GM20431 (cell line): ENCODE measurements around the gene ROR1.
"Not testable (repeated sequence)": the region's sequence is repeated elsewhere in the genome, so short reads cannot be mapped to it uniquely, and the experiment has no call there.

Experiments used
- in situ Hi-C: fragments of 300-500 bp; cut with MseI, MboI; formaldehyde crosslinking; loops from one replicate; pipeline ENCODE4 v1.15.0; 2020; ENCODE audit warnings: low sequenced_read_pairs; ENCODE audit not compliant: unreplicated experiment

The ROR1 gene

GRCh38 chr1:63789856-63790605 lies 16.2 kb downstream of the ROR1 start:
- in situ Hi-C loops = no loop called here

- in situ Hi-C loops = no loop called here
Observed at GRCh38 chr1:63790989-63791388, 17.2 kb downstream of the ROR1 start.

- in situ Hi-C loops = no loop called here
Observed at GRCh38 chr1:63792152-63792551, 18.3 kb downstream of the ROR1 start.

DNA sequence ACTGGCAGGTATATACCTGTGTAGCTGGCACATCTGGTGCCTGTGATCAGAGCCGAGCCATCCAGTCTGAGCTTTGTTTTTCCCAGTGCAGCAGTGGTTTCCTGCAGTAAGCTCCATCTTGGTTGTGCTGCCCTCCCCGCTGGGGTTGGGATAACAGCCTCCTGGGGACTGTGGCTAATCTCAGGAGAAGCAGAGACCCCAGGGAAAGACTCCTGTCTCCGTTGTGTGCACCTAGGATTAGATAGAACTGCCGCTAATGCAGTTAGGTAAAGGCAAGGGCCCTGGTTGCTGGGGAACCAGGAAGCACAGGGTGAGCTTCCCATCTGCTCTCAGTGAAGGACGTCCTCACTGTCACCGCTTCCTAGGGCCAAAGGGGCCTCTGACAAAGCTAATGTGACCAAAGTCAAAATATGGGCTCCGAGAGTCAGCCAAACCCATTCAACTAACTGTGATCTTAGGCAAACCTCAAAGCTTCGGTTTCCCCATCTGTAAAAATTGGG lies 20.0 kb downstream of the ROR1 start:
- in situ Hi-C loops = no loop called here

GRCh38 chr1:63794354-63794753 lies 20.5 kb downstream of the ROR1 start:
- in situ Hi-C loops = no loop called here

- in situ Hi-C loops = no loop called here
Observed at GRCh38 chr1:63794939-63795378, 21.1 kb downstream of the ROR1 start.

GRCh38 chr1:63795455-63795854 lies 21.6 kb downstream of the ROR1 start:
- in situ Hi-C loops = no loop called here

- in situ Hi-C loops = no loop called here
Observed at GRCh38 chr1:63797056-63797726, 23.4 kb downstream of the ROR1 start.

- in situ Hi-C loops = no loop called here
Observed at GRCh38 chr1:63798284-63798683, 24.5 kb downstream of the ROR1 start.

GRCh38 chr1:63799307-63799706 lies 25.5 kb downstream of the ROR1 start:
- in situ Hi-C loops = no loop called here

DNA sequence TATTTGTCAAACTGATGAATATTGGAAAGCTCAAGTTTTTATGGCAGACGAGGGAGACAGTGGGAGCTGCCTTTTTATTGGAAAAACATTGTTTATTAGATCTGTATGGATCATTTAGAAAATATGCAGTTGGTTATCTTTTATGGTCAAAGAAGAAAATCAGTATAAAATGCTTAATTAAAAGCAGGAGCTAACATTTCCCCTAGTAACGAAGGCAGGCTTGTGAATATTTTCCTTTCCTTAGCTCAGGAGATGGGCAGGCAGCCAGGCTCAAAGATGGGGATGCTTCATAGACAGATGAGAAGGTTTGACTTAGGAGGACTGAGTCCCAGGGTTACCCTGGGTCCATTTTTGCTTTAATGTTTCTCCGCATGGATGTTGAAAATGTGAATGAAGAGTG lies 26.0 kb downstream of the ROR1 start:
- in situ Hi-C loops = no loop called here

DNA sequence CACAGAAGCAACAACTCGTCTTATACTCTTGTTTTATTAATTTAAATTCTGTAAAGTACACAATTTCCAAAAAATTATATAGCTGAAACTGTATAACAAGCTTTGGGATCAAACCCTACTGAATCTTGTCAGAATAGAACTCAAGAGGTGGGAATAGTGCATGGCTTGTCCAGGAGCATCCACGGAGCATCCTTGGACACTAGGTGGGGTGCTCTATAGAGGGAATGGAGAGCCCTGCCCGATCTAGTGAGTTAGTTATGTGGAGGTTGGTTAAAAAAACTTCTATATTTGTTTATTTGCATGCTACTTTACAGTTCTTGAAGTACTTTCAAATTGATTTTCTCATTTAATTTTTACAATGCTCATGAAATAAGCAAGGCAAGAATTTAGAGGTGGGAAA lies 28.3 kb downstream of the ROR1 start:
- in situ Hi-C loops = no loop called here

GRCh38 chr1:63804829-63805484 lies 31.1 kb downstream of the ROR1 start:
- in situ Hi-C loops = no loop called here

GRCh38 chr1:63807046-63807445 lies 33.2 kb downstream of the ROR1 start:
- in situ Hi-C loops = no loop called here

DNA sequence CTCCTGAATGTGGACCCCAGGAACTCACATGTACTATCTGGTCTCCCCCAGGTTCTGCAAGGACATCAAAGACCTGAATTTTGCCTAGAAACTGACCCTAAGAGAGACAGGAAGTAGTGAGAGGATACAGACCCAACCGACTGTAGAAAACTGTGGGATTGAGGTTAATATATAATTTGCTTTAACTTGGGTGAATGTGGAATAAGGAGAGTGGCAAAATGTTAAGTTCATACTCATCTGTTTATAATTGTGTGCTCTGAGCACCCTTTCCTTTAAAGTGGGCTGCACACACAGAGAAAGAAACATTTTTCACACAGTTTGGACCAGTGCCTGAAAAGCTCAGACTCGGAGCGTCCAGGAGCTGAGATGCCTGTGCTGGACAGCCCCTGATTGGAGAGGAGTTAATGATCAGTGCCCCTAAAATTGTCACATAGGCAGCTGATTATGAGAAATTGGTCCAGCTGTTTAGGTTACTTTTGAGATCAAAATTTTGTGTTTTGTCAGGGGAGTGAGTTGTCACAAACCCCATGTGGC lies 37.2 kb downstream of the ROR1 start:
- in situ Hi-C loops = no loop called here

DNA sequence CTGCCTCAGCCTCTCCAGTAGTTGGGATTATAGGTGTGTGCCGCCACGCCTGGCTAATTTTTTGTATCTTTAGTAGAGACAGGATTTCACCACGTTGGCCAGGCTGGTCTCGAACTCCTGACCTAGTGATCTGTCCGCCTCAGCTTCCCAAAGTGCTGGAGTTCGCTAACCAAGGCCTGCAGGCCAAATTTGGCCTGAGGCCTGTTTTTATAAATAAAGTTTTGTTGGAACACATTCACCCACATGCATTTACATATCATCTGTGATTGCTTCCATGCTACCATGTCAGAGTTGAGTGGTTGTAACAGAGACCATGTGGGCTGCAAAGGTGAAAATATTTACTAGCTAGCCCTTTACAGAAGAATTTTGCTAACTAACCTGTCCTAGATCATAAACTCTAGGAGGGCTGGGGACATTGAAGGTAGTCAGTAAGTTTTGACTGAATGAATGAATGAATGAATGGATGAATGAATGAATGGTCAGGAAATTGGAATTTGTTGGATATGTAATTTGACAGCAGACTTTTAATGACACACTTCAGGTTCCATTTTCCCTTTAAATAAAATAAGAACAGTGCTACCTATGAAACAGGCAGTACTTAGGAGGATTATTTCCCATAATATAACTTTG lies 38.4 kb downstream of the ROR1 start:
- in situ Hi-C loops = no loop called here

- in situ Hi-C loops = no loop called here
Observed at GRCh38 chr1:63813829-63814277, 40.0 kb downstream of the ROR1 start.

DNA sequence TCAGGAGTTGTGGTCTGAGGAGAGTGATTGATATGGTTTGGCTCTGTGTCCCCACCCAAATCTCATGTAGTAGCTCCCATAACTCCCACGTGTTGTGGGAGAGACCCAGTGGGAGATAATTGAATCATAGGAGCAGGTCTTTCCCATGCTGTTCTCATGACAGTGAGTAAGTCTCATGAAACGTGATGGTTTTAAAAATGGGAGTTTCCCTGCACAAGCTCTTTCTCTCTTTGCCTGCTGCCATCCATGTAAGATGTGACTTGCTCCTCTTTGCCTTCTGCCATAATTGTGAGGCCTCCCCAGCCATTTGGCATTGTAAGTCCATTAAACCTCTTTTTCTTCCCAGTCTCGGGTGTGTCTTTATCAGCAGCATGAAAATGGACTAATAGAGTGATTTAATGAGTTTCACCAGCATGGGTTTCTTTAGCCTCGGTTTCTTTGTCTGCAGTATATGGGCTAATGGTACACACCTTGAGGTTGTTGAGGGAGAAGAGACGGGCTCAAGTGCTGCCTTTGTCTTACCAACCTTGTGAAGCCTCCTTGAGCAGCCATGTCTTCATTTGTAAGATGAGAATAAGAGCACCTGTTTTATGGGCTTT lies 42.5 kb downstream of the ROR1 start:
- in situ Hi-C loops = not testable (repeated sequence)

DNA sequence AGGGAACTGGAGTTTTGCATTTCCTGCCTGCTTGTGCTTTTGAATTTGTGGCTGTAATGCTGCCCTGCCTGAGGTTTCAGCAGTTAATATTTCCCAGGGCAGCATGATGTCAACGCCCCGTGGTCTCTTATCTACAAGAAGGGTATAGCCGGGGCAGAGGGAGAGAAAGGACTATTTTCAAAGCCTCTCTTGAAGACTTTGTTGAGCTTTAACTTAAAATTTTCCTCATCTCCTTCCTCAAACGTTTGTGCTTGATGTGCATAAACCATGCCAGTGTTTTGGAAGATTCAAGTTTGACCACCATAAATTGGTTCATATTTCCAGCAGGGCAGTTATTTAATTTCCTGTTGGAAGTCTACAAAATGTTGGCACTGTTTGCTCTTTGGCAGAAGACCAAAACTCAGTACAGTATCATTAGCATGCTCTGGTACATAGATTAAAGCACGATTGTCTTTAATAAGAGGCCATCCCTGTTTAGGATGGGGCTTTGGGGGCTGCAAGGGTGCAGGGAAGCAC lies 43.4 kb downstream of the ROR1 start:
- in situ Hi-C loops = no loop called here

DNA sequence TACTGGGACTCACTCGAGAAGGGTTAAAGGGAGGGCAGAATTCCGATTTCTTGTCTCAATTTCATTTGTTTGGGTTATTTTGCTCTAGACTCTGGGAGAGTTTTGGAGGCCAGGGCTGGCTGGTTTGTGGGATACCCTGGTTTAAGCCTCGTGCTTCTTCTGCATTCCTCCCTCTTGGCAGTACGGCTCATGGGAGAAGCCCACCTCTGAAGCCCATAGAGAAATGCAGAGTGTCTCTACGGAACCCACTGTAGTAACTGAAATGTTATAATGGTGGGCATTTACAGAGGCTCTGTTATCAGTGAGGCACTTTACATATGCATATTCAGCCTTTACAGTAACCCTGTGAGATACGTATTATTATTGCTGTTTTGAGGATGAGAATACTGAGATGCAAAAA lies 43.9 kb downstream of the ROR1 start:
- in situ Hi-C loops = no loop called here
